ENCODE measurements around the gene TLR5.

- TF ChIP-seq CTCF (IDR thresholded peaks at IDR 0.05; ENCODE audit: low read depth, low read length) (no peak), EZH2phosphoT487 (IDR thresholded peaks at IDR 0.05; ENCODE audit: low read depth) (no peak)
These were observed 40.3 kb upstream of the TLR5 start for GRCh38 chr1:223183268-223183862.
